Suppressor macrophage treated with lipopolysaccharide for 1 hour (primary cell): Measurements from ENCODE around the gene SLC22A15.
A peak's percentile ranks its signal among the peaks of the same experiment; 100 is the strongest.
"Not testable (repeated sequence)": the region's sequence is repeated elsewhere in the genome, so short reads cannot be mapped to it uniquely, and the experiment has no call there.

Source experiments
- DNase-seq, 3 donors: peaks; one replicate each; pipeline ENCODE4 v3.0.0-alpha.2; 2020 to 2022

SLC22A15 gene

GRCh38 chr1:115980998-115981993, 5.0 kb downstream of the SLC22A15 start:
- DNase-seq, result peak; percentile 66 to 70 (median 67)

GRCh38 chr1:115982400-115982799, 6.1 kb downstream of the SLC22A15 start:
- DNase-seq, result peak; percentile 65 to 76 (median 74)

- DNase-seq, result no peak
Observed at GRCh38 chr1:115983584-115983983, 7.3 kb downstream of the SLC22A15 start.

- DNase-seq, result no peak
Observed at GRCh38 chr1:115987623-115988022, 11.3 kb downstream of the SLC22A15 start.

GRCh38 chr1:115988953-115989352, 12.6 kb downstream of the SLC22A15 start:
- no peak for DNase-seq

- no peak for DNase-seq
Observed at GRCh38 chr1:115989699-115990098, 13.4 kb downstream of the SLC22A15 start.

- DNase-seq, result no peak
Observed at GRCh38 chr1:115991909-115992308, 15.6 kb downstream of the SLC22A15 start.

GRCh38 chr1:115997921-115998320, 21.6 kb downstream of the SLC22A15 start:
- DNase-seq, result not testable (repeated sequence)

GRCh38 chr1:116001739-116002487, 25.6 kb downstream of the SLC22A15 start:
- DNase-seq, result peak in 2 of 3 donors; percentile 31 to 52

GRCh38 chr1:116002781-116003420, 26.6 kb downstream of the SLC22A15 start:
- DNase-seq, result no peak

- DNase-seq, result no peak
Observed at GRCh38 chr1:116003823-116004222, 27.5 kb downstream of the SLC22A15 start.

GRCh38 chr1:116006486-116006964, 30.2 kb downstream of the SLC22A15 start:
- DNase-seq, result peak in 2 of 3 donors; percentile 22 to 46

GRCh38 chr1:116008656-116009390, 32.5 kb downstream of the SLC22A15 start:
- no peak for DNase-seq

- no peak for DNase-seq
Observed at GRCh38 chr1:116012716-116013115, 36.4 kb downstream of the SLC22A15 start.

- DNase-seq, result no peak
Observed at GRCh38 chr1:116015679-116016078, 39.4 kb downstream of the SLC22A15 start.

GRCh38 chr1:116018007-116018406, 41.7 kb downstream of the SLC22A15 start:
- no peak for DNase-seq

- no peak for DNase-seq
Observed at GRCh38 chr1:116019653-116020253, 43.4 kb downstream of the SLC22A15 start.

GRCh38 chr1:116020668-116021272, 44.5 kb downstream of the SLC22A15 start:
- peak; percentile 72 to 74 (median 74) for DNase-seq

GRCh38 chr1:116024626-116025025, 48.3 kb downstream of the SLC22A15 start:
- peak in 2 of 3 donors; percentile 24 to 26 for DNase-seq

GRCh38 chr1:116026631-116027030, 50.3 kb downstream of the SLC22A15 start:
- no peak for DNase-seq

GRCh38 chr1:116031302-116031835, 55.1 kb downstream of the SLC22A15 start:
- DNase-seq, result no peak
